ENCODE results near the gene FAM216B. TPM values are rescaled to one million over a fixed set of nuclear protein-coding genes. Genes with fewer than 3 reads are reported as not detected.
A peak's percentile ranks its signal among the peaks of the same experiment; 100 is the strongest.

FAM216B gene
- total and polyA plus RNA-seq, 2 donors (not counting 3 experiments of a cell fraction or from before 2014, with no cell fraction given): not detected

GRCh38 chr13:42820451-42820850 is 39.1 kb downstream of the FAM216B start:
- no peak for DNase-seq (ENCODE audit: low read depth, low spot score)
- intact Hi-C loops (cut with micrococcal nuclease) (no loop called here), dilution Hi-C loops (cut with MboI; ENCODE audit: extremely low pct_ligation_motif_present, low sequenced_read_pairs) (no loop called here)
- no peak for TF ChIP-seq POLR2A (IDR thresholded peaks at IDR 0.05; ENCODE audit: low read depth, low read length)
- no peak for TF ChIP-seq FOS (IDR thresholded peaks at IDR 0.05; ENCODE audit: borderline replicate concordance, insufficient read depth, low read length)
- TF ChIP-seq POLR2AphosphoS5 (IDR thresholded peaks at IDR 0.05; ENCODE audit: insufficient read depth, low read depth, low read length): no peak
- TF ChIP-seq JUN (IDR thresholded peaks at IDR 0.05; ENCODE audit: borderline replicate concordance, insufficient read depth, insufficient read length, low read depth): no peak
- no peak for TF ChIP-seq MAX (IDR thresholded peaks at IDR 0.05; ENCODE audit: insufficient read depth, insufficient read length)
- TF ChIP-seq GATA2 (IDR thresholded peaks at IDR 0.05; ENCODE audit: insufficient read depth, insufficient read length, low read depth, low read length): no peak
- TF ChIP-seq EZH2 (IDR thresholded peaks at IDR 0.05; ENCODE audit: borderline replicate concordance, low read depth, low read length, severe bottlenecking): no peak
- Histone ChIP-seq H3K79me2 (ENCODE audit: control insufficient read depth, insufficient read depth, low read length) (no peaks in the 10 kb centered on the region), H4K20me1 (replicated peaks; ENCODE audit: control insufficient read depth, extremely low read depth, insufficient read depth, low read length) (no peaks in the 10 kb centered on the region), H3K27ac (ENCODE audit: insufficient read depth, low read depth, low read length) (no peak overlapping the region), H3K9me3 (replicated peaks; ENCODE audit: control insufficient read depth, insufficient read depth, low read length) (no peaks in the 10 kb centered on the region), H3K4me2 (ENCODE audit: insufficient read depth, low read length) (no peak overlapping the region), H3K4me3 (replicated peaks in 1 of 3; ENCODE audit: insufficient read depth in 1 of 3, low read depth in 1 of 3, low read length in 3 of 3) (no peak overlapping the region), H2AFZ (ENCODE audit: low read depth, low read length) (no peak overlapping the region), H3K36me3 (ENCODE audit: control insufficient read depth in 2 of 2, extremely low read depth in 1 of 2, insufficient read depth in 2 of 2, low read length in 2 of 2) (no peaks in the 10 kb centered on the region), H3K9me1 (replicated peaks; ENCODE audit: control insufficient read depth, extremely low read depth, insufficient read depth, low read length) (no peaks in the 10 kb centered on the region), H3K4me1 (ENCODE audit: control insufficient read depth, extremely low read depth, insufficient read depth, low read length) (no peaks in the 10 kb centered on the region), H3K9ac (replicated peaks; ENCODE audit: extremely low read depth, insufficient read depth, low read length) (no peak overlapping the region), H3K27me3 (ENCODE audit: control insufficient read depth in 2 of 2, insufficient read depth in 2 of 2, low read length in 2 of 2) (no peaks in the 10 kb centered on the region)
- CTCF ChIA-PET: no interaction called here
- POLR2A ChIA-PET: no interaction called here
- FAIRE-seq: no peak
- no TSS peak for BruUV-seq (replicated peaks)

GRCh38 chr13:42821437-42821836 is 40.1 kb downstream of the FAM216B start:
- Histone ChIP-seq H3K4me2 (ENCODE audit: insufficient read depth, low read length) (no peak overlapping the region), H4K20me1 (replicated peaks; ENCODE audit: control insufficient read depth, extremely low read depth, insufficient read depth, low read length) (no peaks in the 10 kb centered on the region), H3K9me1 (replicated peaks; ENCODE audit: control insufficient read depth, extremely low read depth, insufficient read depth, low read length) (no peaks in the 10 kb centered on the region), H3K9me3 (replicated peaks; ENCODE audit: control insufficient read depth, insufficient read depth, low read length) (no peaks in the 10 kb centered on the region), H3K4me3 (replicated peaks in 1 of 3; ENCODE audit: insufficient read depth in 1 of 3, low read depth in 1 of 3, low read length in 3 of 3) (no peak overlapping the region), H3K36me3 (ENCODE audit: control insufficient read depth in 2 of 2, extremely low read depth in 1 of 2, insufficient read depth in 2 of 2, low read length in 2 of 2) (no peaks in the 10 kb centered on the region), H3K9ac (replicated peaks; ENCODE audit: extremely low read depth, insufficient read depth, low read length) (no peak overlapping the region), H3K79me2 (ENCODE audit: control insufficient read depth, insufficient read depth, low read length) (no peaks in the 10 kb centered on the region), H2AFZ (ENCODE audit: low read depth, low read length) (no peak overlapping the region), H3K4me1 (ENCODE audit: control insufficient read depth, extremely low read depth, insufficient read depth, low read length) (no peaks in the 10 kb centered on the region), H3K27me3 (ENCODE audit: control insufficient read depth in 2 of 2, insufficient read depth in 2 of 2, low read length in 2 of 2) (no peaks in the 10 kb centered on the region), H3K27ac (ENCODE audit: insufficient read depth, low read depth, low read length) (no peak overlapping the region)
- POLR2A ChIA-PET: no interaction called here
- intact Hi-C loops (cut with micrococcal nuclease) (no loop called here), dilution Hi-C loops (cut with MboI; ENCODE audit: extremely low pct_ligation_motif_present, low sequenced_read_pairs) (no loop called here)
- CTCF ChIA-PET: no interaction called here
- DNase-seq (ENCODE audit: low read depth, low spot score): peak; percentile 9
- FAIRE-seq: no peak
- no TSS peak for BruUV-seq (replicated peaks)
- peak; percentile 64 for TF ChIP-seq FOS (IDR thresholded peaks at IDR 0.05; ENCODE audit: borderline replicate concordance, insufficient read depth, low read length)
- TF ChIP-seq JUN (IDR thresholded peaks at IDR 0.05; ENCODE audit: borderline replicate concordance, insufficient read depth, insufficient read length, low read depth): no peak
